Progenitor cell of endocrine pancreas (in vitro differentiated cells): ENCODE measurements around the gene TBX21. TPM values are rescaled to one million over a fixed set of nuclear protein-coding genes. Genes with fewer than 3 reads are reported as not detected.

Source experiments
- DNase-seq: peaks from one replicate; pipeline ENCODE4 v3.0.0; 2021; ENCODE audit warnings: low spot score; ENCODE audit not compliant: unreplicated experiment
- H3K27ac Mint-ChIP-seq: 2 replicates; pipeline ENCODE4 v1.8.0; 2021; ENCODE audit warnings: mild to moderate bottlenecking, moderate library complexity, mixed read lengths
- H3K27me3 Mint-ChIP-seq: 2 replicates; pipeline ENCODE4 v1.8.0; 2021; ENCODE audit warnings: mixed read lengths
- H3K36me3 Mint-ChIP-seq: 2 replicates; pipeline ENCODE4 v1.8.0; 2022; ENCODE audit warnings: mixed read lengths; ENCODE audit not compliant: insufficient read depth
- H3K4me1 Mint-ChIP-seq: 2 replicates; pipeline ENCODE4 v1.8.0; 2021; ENCODE audit warnings: low read depth, mixed read lengths
- H3K4me3 Mint-ChIP-seq: 2 replicates; pipeline ENCODE4 v1.8.0; 2021; ENCODE audit warnings: low read depth, mild to moderate bottlenecking, moderate library complexity, mixed read lengths
- H3K9me3 Mint-ChIP-seq: 2 replicates; pipeline ENCODE4 v1.8.0; 2021; ENCODE audit warnings: low read depth, mixed read lengths
- total RNA-seq: library from RNA; stranded (reverse); gene quantifications from 2 replicates; pipeline ENCODE4 v1.2.1, GENCODE V29; 2021
- TF ChIP-seq, protein P1 (sequence below): fragments of 200-600 bp; sonication (generic); IDR thresholded peaks from one replicate; pipeline ENCODE4 v1.5.0; 2021; ENCODE audit warnings: antibody characterized with exemption, mild to moderate bottlenecking; ENCODE audit not compliant: unreplicated experiment

TBX21 gene
- total RNA-seq, 1 donor from 2014 or later = not detected

DNA sequence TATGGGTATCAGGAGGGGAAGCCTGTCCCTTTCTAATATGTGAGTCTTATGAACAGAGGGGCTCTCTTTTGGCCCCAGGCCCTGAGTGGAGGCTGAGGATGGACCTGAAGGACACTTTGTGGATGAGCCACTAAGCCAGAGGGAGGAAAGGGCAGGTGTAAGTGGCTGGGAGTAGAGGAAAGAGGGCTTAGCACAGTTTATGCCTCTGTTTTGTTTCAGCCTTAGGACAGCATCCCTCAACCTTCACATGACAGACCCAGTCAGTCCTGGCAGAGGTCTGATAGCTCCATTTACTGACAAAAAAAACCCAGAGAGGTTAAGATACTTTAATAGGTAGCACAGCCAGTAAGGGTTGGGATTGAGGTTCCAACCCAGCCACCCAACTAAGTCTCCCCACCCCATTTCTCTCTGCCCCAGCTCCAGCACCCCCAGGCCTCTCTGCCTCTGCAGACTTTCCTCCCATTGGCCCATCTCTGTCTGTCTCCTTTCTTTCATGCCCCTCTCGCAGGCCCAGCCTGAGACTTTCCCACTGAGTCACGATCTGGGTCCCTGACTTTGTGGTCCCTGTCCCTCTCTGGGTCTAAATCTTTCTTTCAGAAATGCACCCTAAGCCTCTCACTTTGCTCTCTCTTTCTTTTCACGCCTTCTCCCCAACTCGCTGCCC is 4.7 kb upstream of the TBX21 start:
- Mint-ChIP-seq H3K9me3 (no peaks in the 10 kb centered on the region), H3K36me3 (no peaks in the 10 kb centered on the region), H3K4me3 (no peak overlapping the region), H3K27ac (no peak overlapping the region), H3K27me3 (peaks cover 79% of the 10 kb centered on the region), H3K4me1 (peaks cover 1% of the 10 kb centered on the region)
- no peak for DNase-seq
- TF ChIP-seq, protein P1, sequence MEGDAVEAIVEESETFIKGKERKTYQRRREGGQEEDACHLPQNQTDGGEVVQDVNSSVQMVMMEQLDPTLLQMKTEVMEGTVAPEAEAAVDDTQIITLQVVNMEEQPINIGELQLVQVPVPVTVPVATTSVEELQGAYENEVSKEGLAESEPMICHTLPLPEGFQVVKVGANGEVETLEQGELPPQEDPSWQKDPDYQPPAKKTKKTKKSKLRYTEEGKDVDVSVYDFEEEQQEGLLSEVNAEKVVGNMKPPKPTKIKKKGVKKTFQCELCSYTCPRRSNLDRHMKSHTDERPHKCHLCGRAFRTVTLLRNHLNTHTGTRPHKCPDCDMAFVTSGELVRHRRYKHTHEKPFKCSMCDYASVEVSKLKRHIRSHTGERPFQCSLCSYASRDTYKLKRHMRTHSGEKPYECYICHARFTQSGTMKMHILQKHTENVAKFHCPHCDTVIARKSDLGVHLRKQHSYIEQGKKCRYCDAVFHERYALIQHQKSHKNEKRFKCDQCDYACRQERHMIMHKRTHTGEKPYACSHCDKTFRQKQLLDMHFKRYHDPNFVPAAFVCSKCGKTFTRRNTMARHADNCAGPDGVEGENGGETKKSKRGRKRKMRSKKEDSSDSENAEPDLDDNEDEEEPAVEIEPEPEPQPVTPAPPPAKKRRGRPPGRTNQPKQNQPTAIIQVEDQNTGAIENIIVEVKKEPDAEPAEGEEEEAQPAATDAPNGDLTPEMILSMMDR = no peak

- Mint-ChIP-seq H3K4me1 (peaks cover 3% of the 10 kb centered on the region), H3K36me3 (no peaks in the 10 kb centered on the region), H3K27me3 (peaks cover 78% of the 10 kb centered on the region), H3K4me3 (no peak overlapping the region), H3K9me3 (no peaks in the 10 kb centered on the region), H3K27ac (no peak overlapping the region)
- TF ChIP-seq, protein P1 = no peak
- no peak for DNase-seq
These were observed 3.6 kb upstream of the TBX21 start for GRCh38 chr17:47729476-47729875.

- H3K9me3 Mint-ChIP-seq = no peaks in the 10 kb centered on the region
- no peak for DNase-seq
These were observed 2.4 kb upstream of the TBX21 start for GRCh38 chr17:47730681-47731080.

GRCh38 chr17:47731396-47731795 is 1.6 kb upstream of the TBX21 start:
- DNase-seq = no peak
- peaks cover 83% of the 10 kb centered on the region for H3K27me3 Mint-ChIP-seq
- no peaks in the 10 kb centered on the region for H3K9me3 Mint-ChIP-seq
- peaks cover 3% of the 10 kb centered on the region for H3K4me1 Mint-ChIP-seq
- no peak overlapping the region for H3K4me3 Mint-ChIP-seq
- H3K36me3 Mint-ChIP-seq = no peaks in the 10 kb centered on the region
- H3K27ac Mint-ChIP-seq = no peak overlapping the region
- TF ChIP-seq, protein P1 = no peak

More at GRCh38 chr17:47730681-47731080, 2.4 kb upstream of the TBX21 start:
- peak overlapping the region; percentile 33 for H3K27ac Mint-ChIP-seq
- TF ChIP-seq, protein P1 = no peak
- H3K36me3 Mint-ChIP-seq = no peaks in the 10 kb centered on the region
- H3K4me1 Mint-ChIP-seq = peaks cover 3% of the 10 kb centered on the region
- H3K27me3 Mint-ChIP-seq = peaks cover 83% of the 10 kb centered on the region
- H3K4me3 Mint-ChIP-seq = no peak overlapping the region

GRCh38 chr17:47732399-47733046 is 513 bp upstream of the TBX21 start:
- H3K27me3 Mint-ChIP-seq = peaks cover 87% of the 10 kb centered on the region
- no peaks in the 10 kb centered on the region for H3K36me3 Mint-ChIP-seq
- no peaks in the 10 kb centered on the region for H3K9me3 Mint-ChIP-seq
- DNase-seq = no peak
- H3K4me1 Mint-ChIP-seq = peaks cover 3% of the 10 kb centered on the region
- no peak overlapping the region for H3K27ac Mint-ChIP-seq
- TF ChIP-seq, protein P1 = no peak
- H3K4me3 Mint-ChIP-seq = peak overlapping the region; percentile 35
